B cell (primary cell): ENCODE data around the gene LAMA3. TPM values are rescaled to one million over a fixed set of nuclear protein-coding genes. Genes with fewer than 3 reads are reported as not detected.

Experiments used
- ATAC-seq: fragments of 200-7000 bp; cut with Tn5 transposase; one replicate; pipeline ENCODE4 v1.10.0; 2021; ENCODE audit warnings: low read depth, mild to moderate bottlenecking, moderate number of reproducible peaks, moderate library complexity
- CTCF ChIA-PET: fragments of 350-600 bp; sonication (Branson Sonifier 250); formaldehyde crosslinking; loops from one replicate; lab custom pipeline; 2021; ENCODE audit warnings: antibody characterized with exemption, inconsistent platforms; lab: Charles Lee
- POLR2A ChIA-PET: fragments of 350-600 bp; sonication (Branson Sonifier 250); formaldehyde crosslinking; loops from one replicate; lab custom pipeline; 2021; ENCODE audit warnings: antibody characterized with exemption; lab: Charles Lee
- DNase-seq: peaks from one replicate; pipeline ENCODE4 v3.0.0; 2013
- H2AFZ ChIP-seq: 2 replicates; pipeline ENCODE4 v1.6.1; 2012; ENCODE audit warnings: mild to moderate bottlenecking, low read depth, low read length; ENCODE audit not compliant: insufficient read depth, poor library complexity, severe bottlenecking
- H3K27ac ChIP-seq, 2 donors: 1 replicate in 1 of 2; 2 replicates in 1 of 2; pipeline ENCODE4 v1.5.1; 2012 to 2013; ENCODE audit warnings: low read length in 2 of 2, mild to moderate bottlenecking in 2 of 2, moderate library complexity in 1 of 2
- H3K27me3 ChIP-seq, 4 experiments: fragments of 200-600 bp in 1 of 4; sonication (generic) in 1 of 4; replicated peaks in 1 of 4; 1 replicate in 2 of 4; 2 replicates in 2 of 4; pipeline versions ENCODE4 v1.6.1 to v1.7.0; 2013 to 2016; ENCODE audit warnings: low read length in 3 of 4, mild to moderate bottlenecking in 2 of 4, mixed read lengths in 1 of 4, moderate library complexity in 1 of 4; ENCODE audit not compliant: insufficient read depth in 4 of 4, control insufficient read depth in 3 of 4; ENCODE audit errors: control extremely low read depth in 1 of 4
- H3K36me3 ChIP-seq, 2 experiments: replicated peaks in 1 of 2; 1 replicate in 1 of 2; 2 replicates in 1 of 2; pipeline versions ENCODE4 v1.6.1 to v1.7.1; 2013; ENCODE audit warnings: low read length in 1 of 2; ENCODE audit not compliant: insufficient read depth in 2 of 2, control insufficient read depth in 1 of 2; ENCODE audit errors: control extremely low read depth in 1 of 2, extremely low read depth in 1 of 2
- H3K4me1 ChIP-seq, 2 donors: fragments of 200-600 bp in 1 of 2; sonication (generic) in 1 of 2; 1 replicate in 1 of 2; 2 replicates in 1 of 2; pipeline versions ENCODE4 v1.5.1 to v1.6.1; 2013 to 2017; ENCODE audit warnings: low read length in 2 of 2; ENCODE audit not compliant: control insufficient read depth in 2 of 2, insufficient read depth in 2 of 2
- H3K4me2 ChIP-seq: replicated peaks from 2 replicates; pipeline ENCODE3; 2012; ENCODE audit warnings: mild to moderate bottlenecking, low read depth, low read length; ENCODE audit not compliant: poor library complexity, severe bottlenecking
- H3K4me3 ChIP-seq, 5 experiments: fragments of 200-600 bp in 1 of 5; sonication (generic) in 1 of 5; 1 replicate in 3 of 5; 2 replicates in 2 of 5; pipeline versions ENCODE4 v1.5.1 to v1.7.0; 2011 to 2016; ENCODE audit warnings: low read length in 4 of 5, mild to moderate bottlenecking in 4 of 5, low read depth in 2 of 5, control low read depth in 1 of 5, moderate library complexity in 1 of 5; ENCODE audit not compliant: insufficient read depth in 1 of 5; ENCODE audit errors: control extremely low read depth in 1 of 5, extremely low read depth in 1 of 5
- H3K79me2 ChIP-seq: fragments of 200-600 bp; sonication (generic); one replicate; pipeline ENCODE4 v1.6.0; 2016; ENCODE audit warnings: low read length; ENCODE audit not compliant: control insufficient read depth, insufficient read depth
- H3K9ac ChIP-seq: fragments of 200-600 bp; sonication (generic); 2 replicates; pipeline ENCODE4 v1.6.1; 2017; ENCODE audit warnings: mild to moderate bottlenecking, low read length, moderate library complexity
- H3K9me3 ChIP-seq, 3 donors: one replicate each; pipeline versions ENCODE4 v1.6.1 to v1.7.1; 2013; ENCODE audit warnings: low read length in 2 of 3; ENCODE audit not compliant: control insufficient read depth in 2 of 3, insufficient read depth in 1 of 3; ENCODE audit errors: control extremely low read depth in 1 of 3
- H4K20me1 ChIP-seq: 2 replicates; pipeline ENCODE4 v1.6.0; 2012; ENCODE audit warnings: mild to moderate bottlenecking, low read length; ENCODE audit not compliant: insufficient read depth, control insufficient read depth, poor library complexity, severe bottlenecking
- H3K27ac Mint-ChIP-seq: one replicate; pipeline ENCODE4 v1.8.0; 2021; ENCODE audit warnings: mixed read lengths
- H3K27me3 Mint-ChIP-seq: one replicate; pipeline ENCODE4 v1.8.0; 2021; ENCODE audit warnings: mixed read lengths
- H3K4me1 Mint-ChIP-seq: one replicate; pipeline ENCODE4 v1.8.0; 2021; ENCODE audit warnings: mixed read lengths
- H3K4me3 Mint-ChIP-seq: one replicate; pipeline ENCODE4 v1.8.0; 2021; ENCODE audit warnings: mixed read lengths
- H3K9me3 Mint-ChIP-seq: one replicate; pipeline ENCODE4 v1.8.0; 2022; ENCODE audit warnings: mixed read lengths; ENCODE audit not compliant: insufficient read depth
- EZH2 ChIP-seq: IDR thresholded peaks from 2 replicates; pipeline ENCODE4 v1.6.1; 2012; ENCODE audit warnings: borderline replicate concordance, low read depth, mild to moderate bottlenecking, moderate library complexity, low read length; ENCODE audit not compliant: insufficient read depth, poor library complexity, severe bottlenecking
- WGBS: methylation state at CpG from one replicate; pipeline ENCODE4 v1.1.5; 2013; ENCODE audit warnings: missing lambda C conversion rate; ENCODE audit not compliant: insufficient coverage; 5-methylcytosine and 5-hydroxymethylcytosine counted together
- intact Hi-C: fragments of 100-400 bp; cut with micrococcal nuclease; formaldehyde crosslinking; loops from one replicate; pipeline ENCODE4 v1.10.0; 2022
- polyA plus RNA-seq: library from polyadenylated mRNA; depleted of rRNA; stranded (reverse); fragments of >200 nt; gene quantifications from 2 replicates; pipeline ENCODE4 v1.2.3, GENCODE V29; 2012
- total RNA-seq, 2 donors: library from RNA; stranded (reverse); fragments of 120-200 nt in 1 of 2; gene quantifications; 1 replicate in 1 of 2; 2 replicates in 1 of 2; pipeline versions ENCODE4 v1.2.3 to v1.2.4, GENCODE V29; 2013 to 2022
- TF ChIP-seq, protein P1 (sequence below): fragments of 200-600 bp; IDR thresholded peaks from one replicate; pipeline ENCODE4 v1.8.0; 2022; ENCODE audit warnings: antibody characterized with exemption, mild to moderate bottlenecking

Gene LAMA3
- total and polyA plus RNA-seq, 2 donors (not counting 1 experiment from before 2014, with no cell fraction given): 0.03 to 0.32 TPM

DNA sequence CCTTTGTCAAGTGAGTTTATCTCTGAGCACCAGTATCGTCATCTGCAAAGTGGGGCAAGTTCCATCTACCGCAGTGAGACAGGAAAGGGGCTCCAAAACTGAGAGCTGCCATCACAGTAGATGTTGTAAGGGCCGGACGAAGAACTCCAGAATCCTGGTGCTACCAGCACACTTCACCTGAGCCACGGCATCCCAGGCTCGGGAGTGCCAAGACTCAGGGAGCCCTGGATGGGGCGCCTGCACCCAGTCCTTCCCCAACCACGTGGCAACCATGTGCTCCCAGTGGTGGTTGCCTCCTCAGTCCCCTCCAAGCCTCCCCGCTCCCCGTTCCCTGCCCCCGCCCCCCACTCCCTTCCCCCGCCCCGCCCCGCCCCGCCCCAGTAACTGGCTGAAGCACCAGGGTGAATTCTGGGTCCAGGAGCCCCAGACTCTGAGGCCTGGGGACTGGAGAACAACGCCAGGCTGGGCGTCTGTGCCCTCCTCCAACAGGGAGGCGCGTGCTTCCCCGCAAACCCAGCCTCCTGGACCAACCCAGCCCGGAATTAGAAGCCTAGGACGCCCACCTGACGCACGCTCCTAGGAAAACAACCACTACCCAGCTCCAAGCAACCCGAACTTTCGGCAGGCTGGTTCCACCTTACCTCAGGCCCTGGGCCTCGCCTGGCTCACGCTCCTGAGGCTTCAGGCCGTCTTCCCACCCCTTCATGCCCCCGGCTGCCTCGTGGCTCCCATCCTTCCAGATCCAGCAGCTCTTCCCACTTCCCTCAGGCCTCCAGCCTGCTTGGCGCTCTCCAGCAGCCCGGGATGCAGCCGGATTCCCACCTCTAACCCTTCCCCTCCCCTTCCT lies 67.6 kb downstream of the LAMA3 start:
- Histone ChIP-seq H3K36me3 (no peaks in the 10 kb centered on the region), H3K79me2 (no peaks in the 10 kb centered on the region), H3K9ac (no peak overlapping the region), H3K4me1 (no peaks in the 10 kb centered on the region), H3K9me3 (peaks cover 0 to 1% (median 0%) of the 10 kb centered on the region in 3 donors), H3K4me2 (no peak overlapping the region), H3K27ac (no peak overlapping the region), H2AFZ (no peak overlapping the region), H3K27me3 (no peaks in the 10 kb centered on the region), H4K20me1 (no peaks in the 10 kb centered on the region), H3K4me3 (no peak overlapping the region)
- TF ChIP-seq, protein P1, sequence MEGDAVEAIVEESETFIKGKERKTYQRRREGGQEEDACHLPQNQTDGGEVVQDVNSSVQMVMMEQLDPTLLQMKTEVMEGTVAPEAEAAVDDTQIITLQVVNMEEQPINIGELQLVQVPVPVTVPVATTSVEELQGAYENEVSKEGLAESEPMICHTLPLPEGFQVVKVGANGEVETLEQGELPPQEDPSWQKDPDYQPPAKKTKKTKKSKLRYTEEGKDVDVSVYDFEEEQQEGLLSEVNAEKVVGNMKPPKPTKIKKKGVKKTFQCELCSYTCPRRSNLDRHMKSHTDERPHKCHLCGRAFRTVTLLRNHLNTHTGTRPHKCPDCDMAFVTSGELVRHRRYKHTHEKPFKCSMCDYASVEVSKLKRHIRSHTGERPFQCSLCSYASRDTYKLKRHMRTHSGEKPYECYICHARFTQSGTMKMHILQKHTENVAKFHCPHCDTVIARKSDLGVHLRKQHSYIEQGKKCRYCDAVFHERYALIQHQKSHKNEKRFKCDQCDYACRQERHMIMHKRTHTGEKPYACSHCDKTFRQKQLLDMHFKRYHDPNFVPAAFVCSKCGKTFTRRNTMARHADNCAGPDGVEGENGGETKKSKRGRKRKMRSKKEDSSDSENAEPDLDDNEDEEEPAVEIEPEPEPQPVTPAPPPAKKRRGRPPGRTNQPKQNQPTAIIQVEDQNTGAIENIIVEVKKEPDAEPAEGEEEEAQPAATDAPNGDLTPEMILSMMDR: no peak
- TF ChIP-seq EZH2: no peak
- no peak for ATAC-seq
- DNase-seq: no peak
- no peaks in the 10 kb centered on the region for H3K4me1 Mint-ChIP-seq
- CTCF ChIA-PET: no interaction called here
- H3K4me3 Mint-ChIP-seq: no peak overlapping the region
- intact Hi-C loops: no loop called here
- H3K9me3 Mint-ChIP-seq: peaks cover 3% of the 10 kb centered on the region
- peaks cover 10% of the 10 kb centered on the region for H3K27me3 Mint-ChIP-seq
- no peak overlapping the region for H3K27ac Mint-ChIP-seq
- POLR2A ChIA-PET: no interaction called here
- WGBS: 94% methylated on average over 27 of the region's 34 CpGs

DNA sequence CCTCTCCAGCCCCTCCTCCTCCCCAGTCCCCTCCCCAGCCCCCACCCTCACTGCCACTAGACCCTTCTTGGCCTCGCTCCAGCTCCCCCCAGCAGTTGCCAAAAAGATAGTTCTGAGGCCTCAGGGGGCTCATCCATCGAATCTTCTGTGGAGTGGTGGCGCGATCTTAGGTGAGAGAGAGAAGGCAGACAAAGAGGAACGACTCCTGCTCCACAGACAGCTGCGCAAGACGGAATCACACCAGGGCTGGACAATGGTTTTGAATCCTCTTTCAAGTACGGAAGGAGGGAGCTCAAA lies 68.1 kb downstream of the LAMA3 start:
- H3K27ac ChIP-seq: no peak overlapping the region
- DNase-seq (no peak), ATAC-seq (no peak)
- Mint-ChIP-seq H3K4me1 (no peaks in the 10 kb centered on the region), H3K4me3 (no peak overlapping the region), H3K27me3 (peaks cover 10% of the 10 kb centered on the region), H3K9me3 (peaks cover 3% of the 10 kb centered on the region), H3K27ac (no peak overlapping the region)
- no peaks in the 10 kb centered on the region for H3K4me1 ChIP-seq
- POLR2A ChIA-PET: no interaction called here
- H3K4me2 ChIP-seq: no peak overlapping the region
- H3K9ac ChIP-seq: no peak overlapping the region
- H3K27me3 ChIP-seq: no peaks in the 10 kb centered on the region
- peaks cover 0 to 1% (median 0%) of the 10 kb centered on the region in 3 donors for H3K9me3 ChIP-seq
- H3K36me3 ChIP-seq: no peaks in the 10 kb centered on the region
- TF ChIP-seq, protein P1: no peak
- TF ChIP-seq EZH2: no peak
- no peaks in the 10 kb centered on the region for H4K20me1 ChIP-seq
- no peak overlapping the region for H2AFZ ChIP-seq
- intact Hi-C loops: no loop called here
- H3K4me3 ChIP-seq: no peak overlapping the region
- 95% methylated on average over 7 of the region's 8 CpGs for WGBS
- CTCF ChIA-PET: no interaction called here
- H3K79me2 ChIP-seq: no peaks in the 10 kb centered on the region
